ENCODE results near the gene ZFP90.
"Not testable (repeated sequence)": the region's sequence is repeated elsewhere in the genome, so short reads cannot be mapped to it uniquely, and the experiment has no call there.

The ZFP90 gene

GRCh38 chr16:68519225-68519745 lies 19.8 kb upstream of the ZFP90 start:
- DNase-seq: no peak

- DNase-seq: peak; percentile 64 to 66
These were observed 18.4 kb upstream of the ZFP90 start for GRCh38 chr16:68520649-68521086.

GRCh38 chr16:68524069-68524820 lies 14.8 kb upstream of the ZFP90 start:
- no peak for DNase-seq

GRCh38 chr16:68526143-68526781 lies 12.8 kb upstream of the ZFP90 start:
- no peak for DNase-seq

GRCh38 chr16:68526782-68527145 lies 12.3 kb upstream of the ZFP90 start:
- no peak for DNase-seq

GRCh38 chr16:68528233-68528632 lies 10.9 kb upstream of the ZFP90 start:
- DNase-seq: no peak

- DNase-seq: peak; percentile 74 to 81
These were observed 10.3 kb upstream of the ZFP90 start for GRCh38 chr16:68528686-68529379.

- no peak for DNase-seq
These were observed 9.5 kb upstream of the ZFP90 start for GRCh38 chr16:68529608-68529930.

- DNase-seq: peak; percentile 80 to 84
These were observed 9.0 kb upstream of the ZFP90 start for GRCh38 chr16:68529931-68530701.

GRCh38 chr16:68533937-68534336 lies 5.2 kb upstream of the ZFP90 start:
- DNase-seq: no peak

- DNase-seq: no peak
These were observed 3.8 kb upstream of the ZFP90 start for GRCh38 chr16:68535331-68535730.

GRCh38 chr16:68539711-68540239 lies 684 bp downstream of the ZFP90 start:
- DNase-seq: peak in 1 of 2 donors; percentile 33

- no peak for DNase-seq
These were observed 9.9 kb downstream of the ZFP90 start for GRCh38 chr16:68548947-68549346.

GRCh38 chr16:68553186-68553585 lies 14.1 kb downstream of the ZFP90 start:
- DNase-seq: no peak

- DNase-seq: not testable (repeated sequence)
These were observed 21.2 kb downstream of the ZFP90 start for GRCh38 chr16:68560341-68560740.

GRCh38 chr16:68563631-68564381 lies 24.7 kb downstream of the ZFP90 start:
- DNase-seq: no peak

GRCh38 chr16:68564382-68564985 lies 25.4 kb downstream of the ZFP90 start:
- no peak for DNase-seq

- no peak for DNase-seq
These were observed 35.4 kb downstream of the ZFP90 start for GRCh38 chr16:68574479-68574878.

GRCh38 chr16:68575082-68575481 lies 36.0 kb downstream of the ZFP90 start:
- DNase-seq: no peak

GRCh38 chr16:68577352-68577853 lies 38.3 kb downstream of the ZFP90 start:
- no peak for DNase-seq
